22Rv1 (cell line): ENCODE measurements around the gene AP3S1.

Source experiments
- ZFX ChIP-seq: fragments of 450-650 bp; IDR thresholded peaks from 2 replicates; pipeline ENCODE4 v1.6.1; 2017; ENCODE audit warnings: antibody characterized with exemption, borderline replicate concordance
- TF ChIP-seq, protein P1 (sequence below): fragments of 450-650 bp; IDR thresholded peaks from 2 replicates; pipeline ENCODE4 v1.5.1; 2017; ENCODE audit warnings: mild to moderate bottlenecking

DNA sequence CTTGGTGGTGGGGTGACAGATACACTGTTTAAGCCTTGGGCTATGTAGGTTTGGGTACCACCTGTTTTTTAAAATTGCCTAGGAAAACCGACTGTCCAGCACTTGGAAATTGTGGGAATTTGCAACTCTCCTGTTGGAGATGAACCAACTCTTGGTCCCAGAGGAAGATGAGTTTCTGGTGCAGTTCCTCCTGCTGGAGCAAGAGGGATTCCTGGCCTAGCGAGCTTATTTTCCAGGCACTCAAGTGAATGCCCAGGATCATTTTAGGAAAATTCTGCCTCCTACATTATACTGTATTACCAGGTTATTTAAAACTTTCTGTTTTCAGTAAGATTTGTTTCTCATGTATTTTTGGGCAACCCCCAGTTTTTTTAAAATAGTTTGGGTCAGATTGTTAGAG, 33.7 kb downstream of the AP3S1 start:
- TF ChIP-seq, protein P1, sequence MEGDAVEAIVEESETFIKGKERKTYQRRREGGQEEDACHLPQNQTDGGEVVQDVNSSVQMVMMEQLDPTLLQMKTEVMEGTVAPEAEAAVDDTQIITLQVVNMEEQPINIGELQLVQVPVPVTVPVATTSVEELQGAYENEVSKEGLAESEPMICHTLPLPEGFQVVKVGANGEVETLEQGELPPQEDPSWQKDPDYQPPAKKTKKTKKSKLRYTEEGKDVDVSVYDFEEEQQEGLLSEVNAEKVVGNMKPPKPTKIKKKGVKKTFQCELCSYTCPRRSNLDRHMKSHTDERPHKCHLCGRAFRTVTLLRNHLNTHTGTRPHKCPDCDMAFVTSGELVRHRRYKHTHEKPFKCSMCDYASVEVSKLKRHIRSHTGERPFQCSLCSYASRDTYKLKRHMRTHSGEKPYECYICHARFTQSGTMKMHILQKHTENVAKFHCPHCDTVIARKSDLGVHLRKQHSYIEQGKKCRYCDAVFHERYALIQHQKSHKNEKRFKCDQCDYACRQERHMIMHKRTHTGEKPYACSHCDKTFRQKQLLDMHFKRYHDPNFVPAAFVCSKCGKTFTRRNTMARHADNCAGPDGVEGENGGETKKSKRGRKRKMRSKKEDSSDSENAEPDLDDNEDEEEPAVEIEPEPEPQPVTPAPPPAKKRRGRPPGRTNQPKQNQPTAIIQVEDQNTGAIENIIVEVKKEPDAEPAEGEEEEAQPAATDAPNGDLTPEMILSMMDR = peak; percentile 25; the same call in 1 of the 2 replicates
- TF ChIP-seq ZFX = no peak
